ENCODE measurements around the gene CHTOP. TPM values are rescaled to one million over a fixed set of nuclear protein-coding genes. Genes with fewer than 3 reads are reported as not detected.
"Not testable (repeated sequence)": the region's sequence is repeated elsewhere in the genome, so short reads cannot be mapped to it uniquely, and the experiment has no call there.

CHTOP gene
- polyA plus RNA-seq, 1 of the 3 experiments (the other 2 are of a cell fraction) = 84.9 TPM

DNA sequence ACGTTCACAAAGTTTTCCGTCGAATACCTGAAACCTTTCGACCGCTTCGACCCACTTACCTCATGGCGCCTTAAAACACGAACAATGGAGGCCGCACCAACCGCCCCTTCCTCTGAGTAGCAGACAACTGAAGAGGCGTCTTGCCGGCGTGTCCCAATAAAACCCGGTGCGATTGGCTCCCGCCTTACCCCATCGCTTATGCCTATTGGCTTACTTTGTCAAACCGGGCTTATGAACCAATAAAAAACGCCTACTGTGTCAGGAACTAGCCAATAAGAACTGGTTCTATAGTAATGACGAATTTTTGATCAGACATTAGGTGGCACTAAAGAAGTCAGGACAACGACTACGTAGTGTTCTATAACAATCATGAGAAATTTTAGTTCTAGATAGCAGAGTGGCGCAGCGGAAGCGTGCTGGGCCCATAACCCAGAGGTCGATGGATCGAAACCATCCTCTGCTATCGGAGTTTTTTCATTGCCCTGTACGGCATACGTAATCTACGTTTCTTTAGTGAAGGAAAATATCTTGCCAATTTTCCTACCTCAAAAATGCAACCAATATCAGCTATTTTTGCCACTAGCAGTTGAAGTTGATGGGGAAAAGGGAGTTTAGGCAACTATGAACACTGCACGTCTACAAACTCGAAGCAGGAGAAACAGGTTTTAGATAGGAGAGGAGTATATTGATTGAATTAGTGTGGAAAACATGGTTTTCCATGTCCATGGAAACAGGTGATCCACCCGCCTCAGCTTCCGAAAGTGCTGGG is 37.2 kb downstream of the CHTOP start, which contains the start of gene ILF2 (continued):
- TF ChIP-seq RAD21 (IDR thresholded peaks at IDR 0.05; ENCODE audit: low read length) = no peak
- TF ChIP-seq, protein P1, sequence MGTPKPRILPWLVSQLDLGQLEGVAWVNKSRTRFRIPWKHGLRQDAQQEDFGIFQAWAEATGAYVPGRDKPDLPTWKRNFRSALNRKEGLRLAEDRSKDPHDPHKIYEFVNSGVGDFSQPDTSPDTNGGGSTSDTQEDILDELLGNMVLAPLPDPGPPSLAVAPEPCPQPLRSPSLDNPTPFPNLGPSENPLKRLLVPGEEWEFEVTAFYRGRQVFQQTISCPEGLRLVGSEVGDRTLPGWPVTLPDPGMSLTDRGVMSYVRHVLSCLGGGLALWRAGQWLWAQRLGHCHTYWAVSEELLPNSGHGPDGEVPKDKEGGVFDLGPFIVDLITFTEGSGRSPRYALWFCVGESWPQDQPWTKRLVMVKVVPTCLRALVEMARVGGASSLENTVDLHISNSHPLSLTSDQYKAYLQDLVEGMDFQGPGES (IDR thresholded peaks at IDR 0.05; ENCODE audit: low read depth, low read length) = peak; percentile 72; the same call in 1 of the 2 replicates
- TF ChIP-seq TCF12 (IDR thresholded peaks at IDR 0.05) = no peak
- 0 out of 2 replicates have a peak, but pooled peaks have one; percentile 6 for TF ChIP-seq NFIC (IDR thresholded peaks at IDR 0.05; ENCODE audit: borderline replicate concordance)
- TF ChIP-seq GABPA (IDR thresholded peaks at IDR 0.05; ENCODE audit: low read depth) = peak; percentile 25; the same call in 1 of the 2 replicates
- TF ChIP-seq JUND (IDR thresholded peaks at IDR 0.05) = no peak
- TF ChIP-seq EP300 (IDR thresholded peaks at IDR 0.05; ENCODE audit: borderline replicate concordance in 1 of 2, low read depth in 1 of 2, low read length in 1 of 2) = peak in 1 of 2 experiments; percentile 50; a peak in 1 of 4 replicates
- peak; percentile 86; the same call in 1 of the 2 replicates for TF ChIP-seq TEAD4 (IDR thresholded peaks at IDR 0.05; ENCODE audit: borderline replicate concordance, insufficient read depth)
- no peak; the same call in 1 of the 2 replicates for TF ChIP-seq PBX3 (IDR thresholded peaks at IDR 0.05)
- TF ChIP-seq ELF1 (IDR thresholded peaks at IDR 0.05) = no peak
- peak; percentile 45; the same call in 1 of the 2 replicates for TF ChIP-seq FOXM1 (IDR thresholded peaks at IDR 0.05; ENCODE audit: low read depth)

GRCh38 chr1:153671628-153672353 is 37.9 kb downstream of the CHTOP start:
- POLR2A ChIA-PET = interaction anchor here (0.6 to 1.9 kb wide), 5 partner anchors 51 to 318 kb away, joined by 3 to 6 read pairs (median 3); partner anchors contain the start of genes INTS3 and RPS27
- WGBS (ENCODE audit: low lambda C conversion rate) = 3% methylated on average over 28 of the region's 28 CpGs

More at GRCh38 chr1:153671628-153672353, 37.9 kb downstream of the CHTOP start:
- Histone ChIP-seq H3K4me2 (peak overlapping the region; percentile 72), H3K79me2 (ENCODE audit: insufficient read depth) (peaks cover 40% of the 10 kb centered on the region), H2AFZ (ENCODE audit: low read depth) (peak overlapping the region; percentile 99), H3K27ac (ENCODE audit: low read depth in 2 of 2, low read length in 1 of 2) (peak overlapping the region; percentile 64 to 89), H3K36me3 (replicated peaks in 1 of 2; ENCODE audit: control insufficient read depth in 1 of 2, insufficient read depth in 2 of 2, low read length in 1 of 2) (peaks cover 17 to 28% of the 10 kb centered on the region in 2 experiments), H3F3A (replicated peaks; ENCODE audit: insufficient read depth) (peaks cover 27% of the 10 kb centered on the region), H3K9ac (peak overlapping the region; percentile 78), H3K4me3 (ENCODE audit: low read depth in 2 of 2, low read length in 1 of 2) (peak overlapping the region; percentile 49 to 72)
- TF ChIP-seq YY1 (IDR thresholded peaks at IDR 0.05; ENCODE audit: low read depth) = peak; percentile 66
- peak; percentile 39 for TF ChIP-seq CTCF (IDR thresholded peaks at IDR 0.05)
- not testable (repeated sequence) for H3K4me1 ChIP-seq (ENCODE audit: control insufficient read depth in 1 of 2, insufficient read depth in 2 of 2, low read depth in 1 of 2, low read length in 1 of 2); H3K9me2 ChIP-seq; H4K20me1 ChIP-seq (ENCODE audit: insufficient read depth); H3K27me3 ChIP-seq (ENCODE audit: insufficient read depth); H3K9me3 ChIP-seq
- peak; percentile 16 for DNase-seq
- CTCF ChIA-PET = interaction anchor here (0.8 to 2.3 kb wide), 13 partner anchors 9 to 315 kb away, joined by 3 to 8 read pairs (median 4); partner anchors contain the start of genes RAB13 and SLC27A3
